Activated CD8-positive, alpha-beta memory T cell treated with anti-CD3 and anti-CD28 coated beads, Interleukin-2, amount 10 ng/mL, durations not matched to agents 7 days and 5 days (primary cell): ENCODE measurements around the gene RAB1A. TPM values are rescaled to one million over a fixed set of nuclear protein-coding genes. Genes with fewer than 3 reads are reported as not detected.
"Not testable (repeated sequence)": the region's sequence is repeated elsewhere in the genome, so short reads cannot be mapped to it uniquely, and the experiment has no call there.

ENCODE experiments used
- ATAC-seq: fragments of 150-1000 bp; cut with Tn5 transposase; one replicate; pipeline ENCODE4 v1.10.0; 2021; ENCODE audit warnings: moderate library complexity
- CTCF ChIA-PET: fragments of 350-600 bp; sonication (Branson Sonifier 250); formaldehyde crosslinking; loops from one replicate; lab custom pipeline; 2021; ENCODE audit warnings: antibody characterized with exemption; lab: Charles Lee
- DNase-seq: peaks from one replicate; pipeline ENCODE4 v3.0.0-alpha.2; 2020
- H3K27ac Mint-ChIP-seq: one replicate; pipeline ENCODE4 v1.8.0; 2021; ENCODE audit warnings: mild to moderate bottlenecking, mixed read lengths
- H3K27me3 Mint-ChIP-seq: one replicate; pipeline ENCODE4 v1.8.0; 2021; ENCODE audit warnings: mixed read lengths
- H3K36me3 Mint-ChIP-seq: one replicate; pipeline ENCODE4 v1.8.0; 2021; ENCODE audit warnings: mild to moderate bottlenecking, mixed read lengths
- H3K4me1 Mint-ChIP-seq: one replicate; pipeline ENCODE4 v1.8.0; 2021; ENCODE audit warnings: mixed read lengths
- H3K4me3 Mint-ChIP-seq: one replicate; pipeline ENCODE4 v1.8.0; 2021; ENCODE audit warnings: mild to moderate bottlenecking, moderate library complexity, mixed read lengths
- H3K9me3 Mint-ChIP-seq: one replicate; pipeline ENCODE4 v1.8.0; 2022; ENCODE audit warnings: low read depth, mixed read lengths
- total RNA-seq, 2 experiments: library from RNA; stranded (reverse); gene quantifications; one replicate each; pipeline ENCODE4 v1.2.3, GENCODE V29; 2021

RAB1A gene
- total RNA-seq = 10 to 100 TPM; 58.4 to 78.3 TPM

DNA sequence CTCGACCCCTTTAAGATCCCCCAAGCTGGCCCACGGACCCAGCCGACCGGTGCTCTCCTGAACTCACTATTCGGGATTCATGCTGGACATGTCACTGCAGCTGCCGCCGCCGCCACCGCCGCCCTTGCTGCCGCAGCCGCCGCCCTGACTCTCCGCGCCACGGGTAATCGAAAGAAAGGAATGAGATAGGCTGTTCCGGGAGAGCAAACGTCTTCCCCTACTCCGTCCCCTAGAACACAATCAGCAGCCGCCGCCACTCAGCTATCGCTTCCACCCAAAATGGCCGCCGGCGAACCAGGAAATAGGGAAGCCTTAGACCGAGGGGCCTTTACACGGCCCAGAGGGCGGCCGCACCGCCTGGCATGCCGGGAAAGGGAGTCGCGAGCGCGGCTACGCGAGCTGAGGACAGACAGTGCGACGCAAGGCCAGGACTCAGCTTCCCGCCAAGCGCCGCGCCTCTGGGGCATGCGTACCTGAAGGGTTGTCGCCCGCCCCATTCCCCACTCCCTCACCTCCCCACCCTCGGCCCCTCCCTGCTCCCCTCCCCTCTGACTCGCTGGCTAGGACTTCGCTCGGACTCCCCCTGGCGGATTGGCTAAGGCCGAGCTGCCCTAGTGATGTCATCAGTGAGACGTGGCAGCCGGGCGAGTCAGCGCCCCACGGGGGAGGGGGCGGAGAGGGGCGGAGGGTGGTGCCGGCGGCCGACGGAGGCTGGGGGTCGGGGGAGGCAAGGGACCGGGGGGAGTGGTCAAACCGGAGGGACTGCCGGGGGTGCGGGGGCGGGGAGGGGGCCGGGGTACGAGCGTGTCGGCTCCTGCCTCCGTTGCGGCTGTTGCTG is at the start of gene RAB1A:
Gene RAB1A (minus strand): TSS at position 281 of the 838 bp plus-strand sequence. CDS start 191 bp downstream, at position 90.
- Mint-ChIP-seq H3K27ac (peak within 1 kb of the TSS; percentile 99), H3K27me3 (no peaks in the 10 kb centered on the region), H3K36me3 (peaks cover 3% of the 10 kb centered on the region), H3K4me1 (peaks cover 40% of the 10 kb centered on the region), H3K9me3 (no peaks in the 10 kb centered on the region), H3K4me3 (peak within 1 kb of the TSS; percentile 95)
- DNase-seq (peak; percentile 100), ATAC-seq (peak; percentile 95)
- CTCF ChIA-PET = interaction anchor here (0.8 to 3.9 kb wide), 16 partner anchors 10 to 607 kb away, joined by 3 to 22 read pairs (median 4); partner anchors contain the start of genes ACTR2 and CEP68

DNA sequence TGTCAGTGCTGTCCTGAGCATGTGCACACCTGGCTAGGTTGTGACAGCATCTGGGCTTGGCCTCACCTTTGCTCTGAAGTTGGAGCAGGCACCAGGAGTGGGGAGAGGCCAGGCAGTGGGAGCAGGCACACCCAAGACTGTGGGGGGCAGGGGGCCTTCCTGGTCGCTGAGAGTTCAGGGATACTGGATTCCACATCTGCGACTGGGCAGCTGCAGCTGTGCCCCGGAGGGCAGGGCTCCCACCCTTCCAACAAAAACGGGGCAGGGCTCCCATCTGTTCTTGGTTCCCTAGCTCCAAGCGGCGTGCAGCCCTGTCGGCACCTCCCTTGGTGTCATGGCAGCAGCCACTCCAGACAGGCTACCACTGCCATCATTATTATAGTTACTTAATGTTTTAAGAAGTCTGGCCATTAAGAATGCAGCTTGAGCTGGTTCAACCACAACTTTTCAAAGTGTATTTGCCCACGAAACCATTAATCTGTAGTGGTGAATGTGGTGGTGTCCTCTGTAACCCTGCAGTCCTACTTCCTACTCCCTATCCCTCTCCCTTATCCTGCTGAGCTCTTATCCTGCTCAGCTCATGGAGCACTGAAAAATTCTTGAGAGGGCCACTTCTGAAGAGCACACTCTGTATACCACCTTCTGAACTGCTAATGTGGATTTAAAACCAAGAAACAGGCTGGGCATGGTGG is 48.0 kb upstream of the RAB1A start:
- H3K36me3 Mint-ChIP-seq = no peaks in the 10 kb centered on the region
- H3K27me3 Mint-ChIP-seq = peaks cover 10% of the 10 kb centered on the region
- H3K4me1 Mint-ChIP-seq = no peaks in the 10 kb centered on the region
- DNase-seq (no peak), ATAC-seq (no peak)
- CTCF ChIA-PET = interaction anchor here (0.5 to 1.9 kb wide), 3 partner anchors 9 to 113 kb away, joined by 4 to 9 read pairs (median 4); no protein-coding TSS in a partner anchor
- no peak overlapping the region for H3K27ac Mint-ChIP-seq
- H3K4me3 Mint-ChIP-seq = no peak overlapping the region
- no peaks in the 10 kb centered on the region for H3K9me3 Mint-ChIP-seq

DNA sequence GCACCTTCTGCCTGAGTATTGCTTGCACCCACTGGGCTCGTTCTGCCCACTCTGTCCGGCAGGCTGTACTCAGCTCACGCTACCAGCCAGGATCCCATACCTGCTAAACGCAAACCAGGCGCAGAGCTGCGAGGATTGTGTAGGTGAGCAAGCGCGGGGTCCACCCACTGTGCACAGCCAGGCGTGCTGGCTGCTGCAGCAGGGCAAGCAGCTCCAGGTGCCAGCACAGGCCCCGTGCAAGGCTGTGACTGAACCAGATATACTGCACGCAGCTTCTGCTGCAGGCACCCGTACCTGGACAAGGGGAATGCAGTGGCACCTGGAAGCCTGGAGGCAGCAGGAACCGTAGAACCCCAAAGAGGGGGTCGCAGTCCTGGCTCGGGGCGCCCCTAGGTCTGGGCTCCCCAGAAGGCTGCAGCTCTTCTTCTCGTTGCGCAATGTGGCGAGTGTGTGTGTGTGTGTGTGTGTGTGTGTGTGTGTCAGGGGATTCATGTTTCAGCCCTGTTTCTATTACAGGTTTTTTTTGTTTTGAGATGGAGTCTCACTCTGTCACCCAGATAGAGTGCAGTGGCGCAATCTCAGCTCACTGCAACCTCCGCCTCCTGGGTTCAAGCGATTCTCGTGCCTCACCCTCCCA is 46.1 kb upstream of the RAB1A start:
- Mint-ChIP-seq H3K9me3 (no peaks in the 10 kb centered on the region), H3K36me3 (no peaks in the 10 kb centered on the region), H3K4me1 (no peaks in the 10 kb centered on the region), H3K27ac (no peak overlapping the region), H3K27me3 (peaks cover 5% of the 10 kb centered on the region), H3K4me3 (no peak overlapping the region)
- no peak for ATAC-seq
- no peak for DNase-seq
- CTCF ChIA-PET = interaction anchor here (0.9 to 1.3 kb wide), 3 partner anchors 11 to 111 kb away, joined by 3 read pairs; no protein-coding TSS in a partner anchor

DNA sequence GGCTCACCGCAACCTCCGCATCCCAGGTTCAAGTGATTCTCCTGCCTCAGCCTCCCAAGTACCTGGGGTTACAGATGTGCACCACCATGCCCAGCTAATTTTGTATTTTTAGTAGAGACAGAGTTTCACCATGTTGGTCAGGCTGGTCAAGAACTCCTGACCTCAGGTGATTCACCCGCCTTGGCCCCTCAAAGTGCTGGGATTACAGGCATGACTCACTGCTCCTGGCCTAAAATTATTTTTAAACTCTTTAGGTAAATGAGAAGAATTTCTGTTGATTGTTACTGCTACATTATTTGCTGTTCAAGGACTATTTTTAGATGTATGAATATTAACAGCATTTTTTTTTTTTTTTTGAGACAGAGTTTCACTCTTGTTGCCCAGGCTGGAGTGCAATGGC is 44.1 kb upstream of the RAB1A start:
- CTCF ChIA-PET = interaction anchor here (0.5 to 1.3 kb wide), 3 partner anchors 109 to 215 kb away, joined by 3 to 5 read pairs (median 3); no protein-coding TSS in a partner anchor
- not testable (repeated sequence) for H3K4me3 Mint-ChIP-seq, DNase-seq, H3K4me1 Mint-ChIP-seq, H3K27ac Mint-ChIP-seq, H3K27me3 Mint-ChIP-seq, H3K9me3 Mint-ChIP-seq, ATAC-seq, H3K36me3 Mint-ChIP-seq

DNA sequence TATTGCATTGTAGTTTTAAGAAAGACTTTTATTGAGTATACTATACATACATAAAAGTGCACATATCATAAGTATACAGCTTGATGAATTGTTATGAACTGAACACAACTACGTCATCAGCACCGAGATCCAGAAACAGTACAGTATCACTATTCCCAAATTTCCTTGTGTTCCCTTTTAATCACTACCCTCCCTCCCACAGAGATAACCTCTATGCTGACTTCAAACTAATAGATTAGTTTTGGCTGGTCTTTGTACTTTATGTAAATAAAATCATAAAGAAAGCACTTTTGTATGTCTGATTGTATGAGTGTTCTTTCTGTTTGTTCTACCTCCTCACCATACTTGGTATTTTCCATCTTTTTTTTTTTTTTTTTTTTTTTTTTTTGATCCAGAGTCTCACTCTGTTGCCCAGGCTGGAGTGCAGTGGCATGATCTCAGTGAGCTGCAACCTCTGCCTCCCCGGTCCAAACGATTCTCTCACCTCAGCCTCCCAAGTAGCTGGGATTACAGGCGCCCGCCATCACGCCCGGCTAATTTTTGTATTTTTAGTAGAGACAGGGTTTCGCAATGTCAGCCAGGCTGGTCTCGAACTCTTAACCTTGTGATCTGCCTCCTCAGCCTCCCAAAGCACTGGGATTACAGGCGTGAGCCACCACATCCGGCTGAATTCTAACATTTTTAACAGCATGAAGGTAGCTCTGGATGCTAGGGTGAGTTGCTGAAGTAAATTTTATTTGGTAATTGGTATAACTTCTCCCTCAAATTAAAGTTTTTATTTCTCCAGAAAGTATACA is 43.3 kb upstream of the RAB1A start:
- ATAC-seq (no peak), DNase-seq (no peak)
- no peaks in the 10 kb centered on the region for H3K36me3 Mint-ChIP-seq
- no peak overlapping the region for H3K27ac Mint-ChIP-seq
- H3K4me3 Mint-ChIP-seq = no peak overlapping the region
- H3K9me3 Mint-ChIP-seq = no peaks in the 10 kb centered on the region
- no peaks in the 10 kb centered on the region for H3K27me3 Mint-ChIP-seq
- no peaks in the 10 kb centered on the region for H3K4me1 Mint-ChIP-seq
- CTCF ChIA-PET = interaction anchor here (0.5 to 1.2 kb wide), 2 partner anchors 108 to 216 kb away, joined by 3 read pairs; no protein-coding TSS in a partner anchor

DNA sequence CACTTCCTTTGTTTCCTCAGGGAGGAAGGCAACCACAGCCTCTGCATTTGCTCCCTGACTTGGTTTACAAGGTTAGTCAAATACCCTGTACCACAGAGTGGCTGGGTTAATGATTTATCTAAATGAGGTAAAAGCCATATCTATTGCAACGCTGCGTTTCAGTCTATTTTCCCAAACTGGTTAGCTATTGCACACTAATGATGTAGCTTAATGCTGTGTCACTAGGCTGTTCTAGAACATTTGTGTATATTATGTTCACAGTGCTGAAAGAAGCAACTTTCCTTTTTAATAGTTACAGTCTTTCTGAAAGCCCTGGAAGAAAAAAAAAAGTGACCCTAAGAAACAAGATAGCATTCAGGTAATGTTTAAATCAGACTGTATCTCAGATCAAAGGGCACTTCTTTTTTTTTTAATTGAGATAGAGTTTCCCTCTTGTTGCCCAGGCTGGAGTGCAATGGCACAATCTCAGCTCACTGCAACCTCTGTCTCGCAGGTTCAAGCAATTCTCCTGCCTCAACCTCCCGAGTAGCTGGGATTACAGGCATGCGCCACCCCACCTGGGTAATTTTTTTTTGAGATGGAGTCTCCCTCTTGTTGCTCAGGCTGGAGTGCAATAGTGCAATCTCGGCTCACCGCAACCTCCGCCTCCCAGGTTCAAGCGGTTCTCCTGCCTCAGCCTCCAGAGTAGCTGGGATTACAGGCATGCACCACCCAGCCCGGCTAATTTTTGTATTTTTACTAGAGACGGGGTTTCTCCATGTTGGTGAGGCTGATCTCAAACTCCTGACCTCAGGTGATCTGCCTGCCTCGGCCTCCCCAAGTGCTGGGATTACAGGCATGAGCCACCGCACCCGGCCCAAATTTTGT is 40.9 kb upstream of the RAB1A start:
- H3K27me3 Mint-ChIP-seq = not testable (repeated sequence)

DNA sequence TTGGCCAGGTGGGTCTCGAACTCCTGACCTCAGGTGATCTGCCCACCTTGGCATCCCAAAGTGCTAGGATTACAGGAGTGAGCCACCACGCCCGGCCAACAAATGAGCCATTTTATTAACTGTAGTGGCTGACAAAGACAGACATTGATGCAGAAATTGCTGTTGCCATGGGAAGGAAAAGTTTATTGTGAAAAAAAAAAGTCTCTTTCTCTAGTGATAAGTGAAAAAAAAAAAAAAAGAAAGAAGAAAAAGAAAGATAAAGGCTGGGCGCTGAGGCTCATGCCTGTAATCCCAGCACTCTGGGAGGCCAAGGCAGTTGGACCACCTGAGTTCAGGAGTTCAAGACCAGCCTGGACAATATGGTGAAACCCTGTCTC is 39.8 kb upstream of the RAB1A start:
- ATAC-seq (no peak), DNase-seq (no peak)
- CTCF ChIA-PET = interaction anchor here (1.0 to 4.4 kb wide), 15 partner anchors 10 to 135 kb away, joined by 3 to 43 read pairs (median 5); partner anchors contain the start of gene CEP68
- Mint-ChIP-seq H3K9me3 (no peaks in the 10 kb centered on the region), H3K4me1 (no peaks in the 10 kb centered on the region), H3K4me3 (no peak overlapping the region), H3K27me3 (no peaks in the 10 kb centered on the region), H3K27ac (no peak overlapping the region), H3K36me3 (no peaks in the 10 kb centered on the region)

More for the DNA sequence above, 40.9 kb upstream of the RAB1A start:
- not testable (repeated sequence) for H3K4me1 Mint-ChIP-seq, H3K9me3 Mint-ChIP-seq, ATAC-seq, DNase-seq, H3K4me3 Mint-ChIP-seq, H3K36me3 Mint-ChIP-seq, H3K27ac Mint-ChIP-seq
- CTCF ChIA-PET = interaction anchor here (0.6 to 4.4 kb wide), 8 partner anchors 11 to 1310 kb away, joined by 3 to 43 read pairs (median 6); no protein-coding TSS in a partner anchor

DNA sequence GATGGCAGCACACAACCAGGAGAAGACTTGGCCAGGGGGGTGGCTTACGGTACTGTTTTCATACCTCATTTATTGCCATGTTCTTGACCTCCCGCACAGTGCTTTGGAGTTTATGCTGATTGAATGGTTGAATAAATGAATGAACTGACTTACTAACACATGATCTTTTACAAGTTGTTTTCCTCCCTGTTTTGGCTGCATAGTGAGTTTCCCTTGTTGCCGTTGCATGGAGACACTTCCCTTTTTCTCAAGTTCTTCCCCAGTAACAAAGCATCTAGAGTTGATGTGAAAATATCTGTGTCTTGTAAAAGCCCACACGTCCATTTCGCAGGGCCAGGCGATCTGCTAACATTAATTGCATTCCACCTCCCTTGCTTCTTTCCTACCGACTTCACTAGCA is 35.7 kb upstream of the RAB1A start:
- no peaks in the 10 kb centered on the region for H3K27me3 Mint-ChIP-seq
- CTCF ChIA-PET = no interaction called here
- H3K4me1 Mint-ChIP-seq = peaks cover 4% of the 10 kb centered on the region
- H3K9me3 Mint-ChIP-seq = no peaks in the 10 kb centered on the region
- H3K36me3 Mint-ChIP-seq = no peaks in the 10 kb centered on the region
- DNase-seq (no peak), ATAC-seq (no peak)
- no peak overlapping the region for H3K27ac Mint-ChIP-seq
- no peak overlapping the region for H3K4me3 Mint-ChIP-seq

DNA sequence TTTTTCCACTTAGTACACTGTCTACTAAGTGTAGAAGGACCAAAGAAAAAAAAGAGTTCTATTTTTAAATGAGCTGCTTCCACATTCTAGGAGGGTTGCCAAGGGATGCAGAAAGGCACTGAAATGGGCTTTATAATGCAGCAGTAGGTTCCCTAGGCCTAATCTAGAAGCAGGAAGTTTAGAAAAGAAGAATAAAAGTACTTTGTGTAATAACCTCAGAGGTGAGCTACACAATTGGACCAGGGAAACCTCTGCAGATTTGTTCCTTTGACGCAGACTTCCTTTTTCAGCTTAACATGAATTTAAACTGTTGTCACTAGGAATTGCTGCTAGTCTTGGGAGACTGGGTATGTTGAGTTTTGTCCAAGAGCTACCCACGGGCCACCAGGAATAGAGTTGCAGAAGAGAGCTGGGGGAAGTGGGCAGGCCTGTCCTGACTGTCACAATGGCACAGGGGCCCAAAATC is 34.6 kb upstream of the RAB1A start:
- H3K27me3 Mint-ChIP-seq = no peaks in the 10 kb centered on the region
- H3K27ac Mint-ChIP-seq = no peak overlapping the region
- no peak for ATAC-seq
- H3K4me1 Mint-ChIP-seq = peaks cover 13% of the 10 kb centered on the region
- no peak overlapping the region for H3K4me3 Mint-ChIP-seq
- no peak for DNase-seq
- CTCF ChIA-PET = interaction anchor here (0.9 to 2.4 kb wide), 6 partner anchors 23 to 108 kb away, joined by 3 to 7 read pairs (median 4); partner anchors contain the start of gene CEP68
- H3K9me3 Mint-ChIP-seq = no peaks in the 10 kb centered on the region
- no peaks in the 10 kb centered on the region for H3K36me3 Mint-ChIP-seq

DNA sequence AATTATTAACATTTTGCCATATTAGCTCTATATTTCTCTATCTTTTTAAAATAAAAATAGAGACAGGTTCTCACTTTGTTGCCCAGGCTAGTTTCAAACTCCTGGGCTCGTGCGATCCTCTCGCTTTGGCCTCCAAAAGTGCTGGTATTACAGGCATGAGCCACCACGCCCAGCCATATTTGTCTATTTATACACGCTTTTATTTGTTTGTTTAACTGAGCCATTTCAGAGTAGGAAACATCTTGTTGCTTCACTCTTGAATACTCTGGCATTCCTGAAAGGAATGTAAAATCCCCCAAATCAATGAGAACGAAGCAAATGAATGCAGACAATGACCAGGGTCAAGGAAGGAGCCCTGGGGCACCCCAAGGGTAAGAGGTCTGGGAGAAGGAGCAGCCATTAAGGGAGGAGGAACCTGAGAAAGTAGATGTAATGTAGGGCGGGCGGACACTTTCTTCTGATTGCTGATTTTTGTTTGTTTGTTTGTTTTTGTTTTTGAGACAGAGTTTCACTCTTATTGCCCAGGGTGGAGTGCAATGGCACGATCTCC is 31.7 kb upstream of the RAB1A start:
- DNase-seq = no peak
- no peaks in the 10 kb centered on the region for H3K36me3 Mint-ChIP-seq
- H3K4me3 Mint-ChIP-seq = no peak overlapping the region
- CTCF ChIA-PET = interaction anchor here (0.7 to 1.8 kb wide), 4 partner anchors 28 to 97 kb away, joined by 3 to 4 read pairs (median 3); partner anchors contain the start of gene RAB1A
- H3K9me3 Mint-ChIP-seq = no peaks in the 10 kb centered on the region
- no peak overlapping the region for H3K27ac Mint-ChIP-seq
- no peak for ATAC-seq
- peaks cover 20% of the 10 kb centered on the region for H3K4me1 Mint-ChIP-seq
- peaks cover under 1% of the 10 kb centered on the region for H3K27me3 Mint-ChIP-seq

DNA sequence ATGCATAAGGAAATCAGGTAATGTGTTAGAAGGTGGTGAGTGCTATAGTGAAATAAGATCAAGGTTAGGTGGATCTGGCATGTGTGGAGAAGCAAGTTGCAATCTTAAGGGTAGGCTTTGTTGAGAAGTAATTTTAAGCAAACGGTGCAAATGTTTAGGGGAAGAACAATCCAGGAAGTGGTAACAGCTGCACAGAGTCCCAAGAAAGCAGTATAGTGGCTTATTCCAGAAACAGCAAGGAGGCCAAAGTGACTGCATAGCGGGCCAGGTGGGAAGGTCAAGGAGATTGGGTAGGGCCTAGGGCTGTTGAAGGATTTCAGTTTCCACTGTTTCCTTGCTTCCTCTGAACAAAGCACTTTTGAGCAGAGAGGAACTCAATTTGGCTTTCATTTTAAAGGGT is 30.0 kb upstream of the RAB1A start:
- CTCF ChIA-PET = interaction anchor here (0.9 to 1.9 kb wide), 4 partner anchors 10 to 83 kb away, joined by 3 to 9 read pairs (median 6); no protein-coding TSS in a partner anchor
- H3K27me3 Mint-ChIP-seq = peaks cover 2% of the 10 kb centered on the region
- no peaks in the 10 kb centered on the region for H3K36me3 Mint-ChIP-seq
- ATAC-seq (no peak), DNase-seq (peak; percentile 41)
- H3K4me1 Mint-ChIP-seq = peaks cover 20% of the 10 kb centered on the region
- H3K4me3 Mint-ChIP-seq = no peak overlapping the region
- H3K27ac Mint-ChIP-seq = peak overlapping the region; percentile 43
- H3K9me3 Mint-ChIP-seq = no peaks in the 10 kb centered on the region
